GM12878 (cell line): ENCODE results near the gene BTG2. TPM values are rescaled to one million over a fixed set of nuclear protein-coding genes. Genes with fewer than 3 reads are reported as not detected.

Experiments
- BRCA1 ChIP-seq: IDR thresholded peaks from 2 replicates; pipeline ENCODE4 v1.6.1; 2011; ENCODE audit warnings: low read depth, low read length, improper control_type of control experiment
- CHD1 ChIP-seq: IDR thresholded peaks from 2 replicates; pipeline ENCODE4 v1.6.1; 2012; ENCODE audit warnings: low read depth, low read length, improper control_type of control experiment
- IRF5 ChIP-seq: fragments of 450-650 bp; IDR thresholded peaks from 2 replicates; pipeline ENCODE4 v1.6.1; 2017; ENCODE audit warnings: borderline replicate concordance
- MAX ChIP-seq: IDR thresholded peaks from 2 replicates; pipeline ENCODE4 v1.6.1; 2012; ENCODE audit warnings: low read depth, low read length, improper control_type of control experiment
- MYB ChIP-seq: fragments of 150-350 bp; IDR thresholded peaks from 2 replicates; pipeline ENCODE4 v1.6.1; 2014; ENCODE audit warnings: mild to moderate bottlenecking, low read depth, low read length, borderline replicate concordance
- PKNOX1 ChIP-seq: fragments of 450-650 bp; IDR thresholded peaks from 2 replicates; pipeline ENCODE4 v1.6.1; 2016; ENCODE audit warnings: mild to moderate bottlenecking
- SKIL ChIP-seq: fragments of 450-650 bp; IDR thresholded peaks from 2 replicates; pipeline ENCODE4 v1.6.1; 2017; ENCODE audit warnings: mild to moderate bottlenecking, low read depth, inconsistent platforms; ENCODE audit not compliant: poor library complexity, severe bottlenecking
- TBL1XR1 ChIP-seq: IDR thresholded peaks from 2 replicates; pipeline ENCODE4 v1.6.1; 2012; ENCODE audit warnings: low read depth, low read length, improper control_type of control experiment
- YBX1 ChIP-seq: fragments of 450-650 bp; IDR thresholded peaks from 2 replicates; pipeline ENCODE4 v1.6.1; 2016; ENCODE audit warnings: antibody characterized with exemption
- ZNF207 ChIP-seq: fragments of 450-650 bp; IDR thresholded peaks from 2 replicates; pipeline ENCODE4 v1.6.1; 2014; ENCODE audit warnings: antibody characterized with exemption, mild to moderate bottlenecking, borderline replicate concordance
- ZNF687 ChIP-seq: fragments of 450-650 bp; IDR thresholded peaks from 2 replicates; pipeline ENCODE4 v1.6.1; 2017; ENCODE audit warnings: mild to moderate bottlenecking, moderate library complexity
- polyA plus RNA-seq, 11 experiments: library from polyadenylated mRNA; depleted of rRNA in 4 of 11; unstranded in 6 of 11; stranded (reverse) in 5 of 11; fragments of >200 nt; fragmentation: Nextera tagmentation in 4 of 11; fragmentation: Illumina TruSeq in 1 of 11; extraction: Ambion mirVana in 4 of 11; extraction: Trizol in 1 of 11; gene quantifications; 1 replicate in 1 of 11; 2 replicates in 10 of 11; pipeline versions ENCODE4 v1.2.1 to v1.2.3, GENCODE V29; 2011 to 2016; ENCODE audit warnings: inconsistent platforms in 2 of 11, missing spikeins in 2 of 11, low read depth in 1 of 11
- total RNA-seq, 4 experiments: library from RNA; depleted of rRNA in 3 of 4; stranded (reverse); fragments of >200 nt in 3 of 4; fragmentation: Illumina TruSeq in 1 of 4; extraction: Trizol in 1 of 4; gene quantifications; 2 replicates each; pipeline versions ENCODE4 v1.2.1 to v1.2.3, GENCODE V29; 2013 to 2021

Gene BTG2
- total and polyA plus RNA-seq, 10 of the 15 experiments (the other 5 are each of a cell fraction or from before 2014, with no cell fraction given), result 23.3 to 160 (median 98.1) TPM

- TF ChIP-seq SKIL (peak; percentile 96), YBX1 (0 out of 2 replicates have a peak, but pooled peaks have one; percentile 53), IRF5 (no peak), PKNOX1 (peak; percentile 32; the same call in 1 of the 2 replicates), MAX (peak; percentile 28), ZNF687 (peak; percentile 93; the same call in 1 of the 2 replicates), BRCA1 (no peak), MYB (peak; percentile 63; the same call in 1 of the 2 replicates), ZNF207 (0 out of 2 replicates have a peak, but pooled peaks have one; percentile 61), TBL1XR1 (peak; percentile 99), CHD1 (peak; percentile 60; the same call in 1 of the 2 replicates)
Measured at GRCh38 chr1:203287109-203287893, 18.0 kb upstream of the BTG2 start (continued).
